Stomach (tissue), 4 donors: Measurements from ENCODE around the gene C8A.

ENCODE experiments used
- CTCF ChIP-seq, 7 experiments: fragments of 450-650 bp in 4 of 7; fragments of 200-600 bp in 3 of 7; sonication (generic) in 3 of 7; IDR thresholded peaks; one replicate each; pipeline ENCODE4 v1.5.1; 2016 to 2019; ENCODE audit warnings: antibody characterized with exemption in 7 of 7, control low read depth in 2 of 7, mild to moderate bottlenecking in 1 of 7
- EP300 ChIP-seq: sonication (generic); formaldehyde crosslinking; IDR thresholded peaks from one replicate; pipeline ENCODE4 v1.6.1; 2017; ENCODE audit warnings: antibody characterized with exemption
- POLR2A ChIP-seq, 4 donors: fragments of 450-650 bp; IDR thresholded peaks; one replicate each; pipeline ENCODE4 v1.6.1; 2016; ENCODE audit warnings: antibody characterized with exemption in 4 of 4, control low read depth in 2 of 4, mild to moderate bottlenecking in 1 of 4, moderate library complexity in 1 of 4

- TF ChIP-seq EP300 (no peak), CTCF (IDR thresholded peaks at IDR 0.05) (no peak), POLR2A (IDR thresholded peaks at IDR 0.05) (no peak)
Observed at GRCh38 chr1:56958526-56958925, 103.9 kb downstream of the C8A start.
